Measurements from ENCODE around the gene DPYD.

DPYD gene

GRCh38 chr1:97414682-97415312, 506.0 kb downstream of the DPYD start:
- no peak for FAIRE-seq

- FAIRE-seq: no peak
Measured at GRCh38 chr1:97412737-97413136, 508.1 kb downstream of the DPYD start.

- no peak for FAIRE-seq
Measured at GRCh38 chr1:97412166-97412565, 508.7 kb downstream of the DPYD start.

- FAIRE-seq: no peak
Measured at GRCh38 chr1:97396463-97396862, 524.4 kb downstream of the DPYD start.

- FAIRE-seq: no peak
Measured at GRCh38 chr1:97392701-97393100, 528.1 kb downstream of the DPYD start.

- FAIRE-seq: no peak
Measured at GRCh38 chr1:97385536-97386277, 535.1 kb downstream of the DPYD start.

- FAIRE-seq: no peak
Measured at GRCh38 chr1:97384294-97384968, 536.4 kb downstream of the DPYD start.

- FAIRE-seq: no peak
Measured at GRCh38 chr1:97383797-97384196, 537.0 kb downstream of the DPYD start.

- no peak for FAIRE-seq
Measured at GRCh38 chr1:97382206-97382605, 538.6 kb downstream of the DPYD start.

GRCh38 chr1:97379387-97380075, 541.3 kb downstream of the DPYD start:
- no peak for FAIRE-seq

GRCh38 chr1:97378596-97378995, 542.2 kb downstream of the DPYD start:
- no peak for FAIRE-seq

- FAIRE-seq: no peak
Measured at GRCh38 chr1:97377432-97378034, 543.3 kb downstream of the DPYD start.

- no peak for FAIRE-seq
Measured at GRCh38 chr1:97373000-97373399, 547.8 kb downstream of the DPYD start.

GRCh38 chr1:97372531-97372930, 548.3 kb downstream of the DPYD start:
- FAIRE-seq: no peak

- no peak for FAIRE-seq
Measured at GRCh38 chr1:97368296-97368695, 552.5 kb downstream of the DPYD start.

- no peak for FAIRE-seq
Measured at GRCh38 chr1:97366984-97367383, 553.9 kb downstream of the DPYD start.

GRCh38 chr1:97365026-97365425, 555.8 kb downstream of the DPYD start:
- no peak for FAIRE-seq

GRCh38 chr1:97364086-97364485, 556.7 kb downstream of the DPYD start:
- no peak for FAIRE-seq

- FAIRE-seq: no peak
Measured at GRCh38 chr1:97356309-97356708, 564.5 kb downstream of the DPYD start.

GRCh38 chr1:97352936-97353382, 567.9 kb downstream of the DPYD start:
- no peak for FAIRE-seq

- no peak for FAIRE-seq
Measured at GRCh38 chr1:97351846-97352245, 569.0 kb downstream of the DPYD start.

GRCh38 chr1:97350662-97351061, 570.2 kb downstream of the DPYD start:
- FAIRE-seq: no peak

GRCh38 chr1:97350241-97350640, 570.6 kb downstream of the DPYD start:
- no peak for FAIRE-seq
